Peyer's patch (tissue), 4 donors: ENCODE measurements around the gene SYNE1.

Experiments used
- CTCF ChIP-seq, 6 experiments: fragments of 450-650 bp in 4 of 6; fragments of 200-600 bp in 2 of 6; sonication (generic) in 1 of 6; IDR thresholded peaks; one replicate each; pipeline ENCODE4 v1.5.1; 2017 to 2019; ENCODE audit warnings: antibody characterized with exemption in 6 of 6, mild to moderate bottlenecking in 3 of 6, moderate library complexity in 1 of 6
- POLR2A ChIP-seq, 2 donors: fragments of 450-650 bp; IDR thresholded peaks; one replicate each; pipeline ENCODE4 v1.5.1; 2017; ENCODE audit warnings: antibody characterized with exemption in 2 of 2, mild to moderate bottlenecking in 2 of 2, moderate library complexity in 2 of 2

- TF ChIP-seq CTCF (IDR thresholded peaks at IDR 0.05) (no peak), POLR2A (IDR thresholded peaks at IDR 0.05) (no peak)
Observed at GRCh38 chr6:152503546-152503945, 133.6 kb downstream of the SYNE1 start.
